Ammon's horn (tissue), 1 donor: ENCODE measurements around the gene COL27A1.

ENCODE experiments used
- DNase-seq: peaks from one replicate; pipeline ENCODE4 v3.0.0-alpha.2; 2016; ENCODE audit warnings: low spot score

Gene COL27A1

GRCh38 chr9:114169029-114169951 is 14.0 kb downstream of the COL27A1 start:
- DNase-seq = no peak

DNA sequence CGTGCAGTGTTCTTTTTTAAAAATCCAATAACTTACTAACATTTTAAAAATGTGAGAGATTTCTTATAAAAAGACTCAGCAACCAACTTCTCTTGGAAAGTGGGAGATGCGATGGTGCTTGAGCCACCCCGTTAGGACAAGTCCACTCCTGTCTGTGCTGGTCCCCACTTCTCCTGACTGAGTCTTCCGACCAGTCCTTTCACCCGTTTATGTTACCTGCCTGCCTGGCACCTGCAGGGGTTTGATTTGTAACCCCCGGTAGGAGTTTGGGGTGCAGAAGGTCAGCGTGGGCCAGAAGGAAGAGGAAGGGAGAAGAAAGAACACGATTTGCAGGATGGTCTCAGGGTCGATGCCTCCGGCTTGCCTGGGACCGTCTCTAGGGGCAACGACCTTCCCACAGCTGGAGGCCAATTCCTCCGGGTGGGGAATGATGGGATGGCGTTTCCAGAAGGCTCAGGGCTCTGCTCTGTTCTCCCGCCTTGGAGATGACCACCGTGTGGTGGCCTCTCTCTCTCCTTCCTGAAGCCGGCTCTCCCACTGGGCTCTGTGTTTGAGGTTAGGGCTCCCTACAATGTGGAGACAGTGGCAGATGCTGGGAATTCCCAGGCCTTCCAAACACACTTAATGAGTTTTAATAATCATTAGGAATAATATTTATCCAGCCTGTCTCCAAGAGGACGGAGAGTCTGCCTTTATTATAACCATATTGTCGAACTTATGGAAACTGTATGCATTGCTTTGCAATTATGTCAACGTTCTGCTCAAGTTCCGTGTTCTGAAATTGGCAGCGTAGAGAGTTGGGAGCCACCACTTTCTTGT is 14.8 kb downstream of the COL27A1 start:
- DNase-seq = no peak

GRCh38 chr9:114170771-114171461 is 15.6 kb downstream of the COL27A1 start:
- no peak for DNase-seq

GRCh38 chr9:114171500-114171899 is 16.2 kb downstream of the COL27A1 start:
- no peak for DNase-seq

DNA sequence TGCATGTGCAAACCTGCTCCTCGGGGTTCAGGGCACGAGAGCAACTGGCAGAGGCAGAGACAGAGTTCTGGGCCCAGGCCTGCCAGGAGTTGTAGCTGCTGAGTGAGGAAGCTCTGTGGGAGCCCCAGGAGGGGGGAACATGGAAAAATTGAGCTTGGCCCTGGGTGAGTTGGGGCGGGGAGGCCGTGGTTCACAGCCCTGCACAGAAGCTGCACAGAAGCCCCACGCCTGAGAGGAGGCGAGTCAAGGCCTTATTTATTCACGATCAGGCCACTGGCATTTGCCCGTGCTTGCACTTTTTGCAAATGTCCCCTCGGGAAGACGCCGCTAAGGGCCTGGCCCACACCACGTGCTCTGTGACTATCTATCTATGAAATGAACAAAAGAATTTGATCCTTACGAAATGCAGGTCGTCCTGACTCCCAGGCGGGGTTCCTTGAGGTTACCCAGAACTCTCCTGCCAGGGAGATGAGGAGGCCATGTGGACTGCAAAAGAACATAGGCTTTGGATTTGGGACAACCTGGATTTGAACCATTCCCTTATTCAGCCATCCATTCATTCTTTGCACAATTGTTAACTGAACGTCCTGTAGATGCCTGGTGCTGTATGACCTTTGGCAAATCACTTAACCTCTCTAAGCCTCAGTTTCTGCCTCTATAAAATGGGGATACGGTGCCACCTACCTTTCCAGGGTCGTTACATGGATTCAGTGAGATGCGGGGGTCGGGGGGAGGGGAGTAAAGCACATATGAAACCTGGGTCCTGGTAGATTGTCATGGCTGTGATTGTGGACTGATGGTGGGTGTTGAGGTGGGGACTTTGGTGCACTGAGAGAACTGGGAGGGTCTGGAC is 17.9 kb downstream of the COL27A1 start:
- DNase-seq = no peak

DNA sequence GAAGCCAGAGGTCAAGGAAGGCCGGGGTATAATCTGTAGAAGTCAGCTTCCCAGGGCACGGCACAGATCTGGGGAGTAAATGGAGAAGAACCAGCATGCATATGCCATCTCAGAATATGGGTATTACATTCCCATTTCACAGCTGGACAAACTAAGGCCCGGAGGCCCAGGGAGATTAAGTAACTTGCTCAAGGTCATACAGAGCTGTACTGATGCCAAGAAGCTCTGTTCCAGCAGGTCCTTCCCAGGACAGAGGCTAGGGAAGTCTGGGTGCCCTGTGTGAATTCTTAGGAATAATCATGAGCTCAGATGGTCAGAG is 19.2 kb downstream of the COL27A1 start:
- no peak for DNase-seq

GRCh38 chr9:114174876-114175771 is 19.8 kb downstream of the COL27A1 start:
- peak; percentile 60 for DNase-seq

DNA sequence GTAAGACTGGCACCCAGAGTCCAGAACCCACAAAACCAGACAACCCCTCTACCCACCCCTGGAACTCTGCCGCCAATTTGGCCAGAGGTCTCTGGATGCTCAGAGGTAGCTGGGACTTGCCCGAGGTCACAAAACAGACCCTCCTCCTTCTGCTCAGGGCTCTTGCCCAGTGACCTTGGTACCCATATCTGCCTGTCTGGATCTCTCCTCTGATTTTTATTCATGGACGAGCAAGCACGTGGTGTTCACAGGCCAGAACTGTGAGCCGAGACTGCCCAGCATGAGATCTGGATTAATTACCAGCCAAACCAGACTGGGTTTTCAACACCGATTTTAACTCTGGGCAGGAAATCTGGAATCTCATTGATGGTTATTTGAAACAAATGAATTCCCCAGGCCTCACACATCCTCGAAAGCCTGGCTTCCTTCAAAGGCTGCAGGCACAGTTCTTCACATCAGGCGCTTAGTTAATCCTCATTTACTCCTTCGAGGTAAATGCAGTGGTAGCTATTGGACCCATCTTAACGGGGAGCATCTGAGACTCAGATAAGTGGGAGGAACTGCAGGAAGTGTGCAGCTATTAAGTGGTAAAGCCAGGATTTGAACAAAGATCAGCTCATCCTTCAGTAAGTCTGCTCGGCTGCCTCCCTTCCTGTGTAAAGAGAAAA is 21.4 kb downstream of the COL27A1 start:
- DNase-seq = no peak

DNA sequence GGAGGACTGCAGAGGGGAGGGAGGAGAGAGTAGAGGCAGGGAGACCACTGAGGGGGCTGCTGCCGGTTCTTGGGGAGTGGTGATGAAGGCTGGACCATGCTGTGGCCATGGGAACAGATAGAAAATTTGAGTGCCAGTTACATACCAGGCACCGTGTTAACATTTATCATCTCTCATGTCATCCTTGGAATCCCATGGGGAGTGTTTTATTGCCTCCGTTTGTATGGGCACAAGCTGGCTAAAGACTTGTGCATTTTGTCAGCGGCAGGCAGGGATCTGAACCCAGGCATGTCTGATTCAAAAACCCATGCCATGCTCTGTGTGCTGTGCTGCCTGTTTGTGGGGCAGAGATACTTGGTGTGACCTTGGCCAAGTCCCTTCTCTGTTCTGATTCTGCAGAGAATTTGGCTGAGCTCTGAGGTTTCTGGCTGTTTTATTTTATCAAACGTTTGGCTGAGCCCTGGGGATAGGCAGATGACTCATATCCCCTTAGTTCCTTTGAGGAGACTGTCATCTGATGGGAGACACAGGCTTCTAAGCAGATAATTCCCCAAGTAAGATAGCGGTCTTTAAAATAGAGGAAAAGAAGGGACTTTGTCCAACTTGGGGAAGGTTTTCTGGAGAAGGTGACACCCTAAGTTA is 22.2 kb downstream of the COL27A1 start:
- peak; percentile 43 for DNase-seq

- no peak for DNase-seq
Measured at GRCh38 chr9:114178076-114178475, 22.7 kb downstream of the COL27A1 start.

DNA sequence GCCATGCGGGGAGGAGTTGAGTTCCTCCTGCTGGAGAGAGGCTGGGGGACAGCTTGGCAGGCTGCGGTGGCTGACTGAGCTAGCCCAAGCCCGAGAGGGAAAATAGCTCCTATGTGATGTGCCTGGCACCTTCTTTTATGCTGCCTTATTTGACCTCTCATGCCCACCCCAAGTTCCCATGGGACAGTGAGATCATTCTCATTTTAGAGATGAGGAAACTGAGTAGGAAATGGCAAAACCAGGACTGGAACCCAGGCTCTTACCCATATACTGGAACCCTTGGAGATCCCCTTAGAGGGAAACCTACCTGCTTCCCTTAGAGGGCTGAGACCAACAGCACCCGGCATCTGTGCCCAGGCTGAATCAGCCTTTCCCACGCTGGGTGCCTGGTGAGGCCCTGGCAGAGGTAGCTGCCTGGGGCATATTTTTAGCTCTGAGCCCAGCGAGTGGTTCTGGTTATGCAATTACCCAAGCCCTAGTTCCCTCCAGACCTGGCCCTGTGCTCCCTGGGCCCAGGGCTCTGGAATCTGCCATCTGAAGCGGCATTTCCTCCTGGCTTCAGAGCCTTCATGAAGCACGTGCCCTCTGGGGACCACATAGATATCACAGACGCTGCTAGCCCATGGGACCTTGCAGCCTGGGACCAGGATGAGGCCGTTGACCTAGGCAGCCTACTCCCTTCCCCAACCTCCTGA is 23.6 kb downstream of the COL27A1 start:
- DNase-seq = no peak

DNA sequence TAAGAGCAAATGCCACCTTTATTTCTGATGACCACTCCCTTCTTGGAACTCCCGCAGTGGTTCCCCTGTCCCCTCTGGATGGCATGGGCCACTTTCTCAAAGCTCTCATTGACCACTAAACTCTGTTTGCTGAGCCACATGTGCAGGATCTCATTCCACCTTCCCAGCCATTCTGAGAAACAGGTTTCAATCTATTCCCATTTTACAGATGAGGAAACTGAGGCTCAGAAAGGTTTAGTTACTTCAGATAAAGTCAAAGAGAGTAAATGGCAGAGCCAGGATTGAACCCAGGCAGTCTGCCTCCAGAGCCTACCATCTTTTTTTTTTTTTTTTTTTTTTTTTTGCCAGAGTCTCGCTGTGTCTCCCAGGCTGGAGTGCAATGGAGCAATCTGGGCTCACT is 24.2 kb downstream of the COL27A1 start:
- DNase-seq = no peak

DNA sequence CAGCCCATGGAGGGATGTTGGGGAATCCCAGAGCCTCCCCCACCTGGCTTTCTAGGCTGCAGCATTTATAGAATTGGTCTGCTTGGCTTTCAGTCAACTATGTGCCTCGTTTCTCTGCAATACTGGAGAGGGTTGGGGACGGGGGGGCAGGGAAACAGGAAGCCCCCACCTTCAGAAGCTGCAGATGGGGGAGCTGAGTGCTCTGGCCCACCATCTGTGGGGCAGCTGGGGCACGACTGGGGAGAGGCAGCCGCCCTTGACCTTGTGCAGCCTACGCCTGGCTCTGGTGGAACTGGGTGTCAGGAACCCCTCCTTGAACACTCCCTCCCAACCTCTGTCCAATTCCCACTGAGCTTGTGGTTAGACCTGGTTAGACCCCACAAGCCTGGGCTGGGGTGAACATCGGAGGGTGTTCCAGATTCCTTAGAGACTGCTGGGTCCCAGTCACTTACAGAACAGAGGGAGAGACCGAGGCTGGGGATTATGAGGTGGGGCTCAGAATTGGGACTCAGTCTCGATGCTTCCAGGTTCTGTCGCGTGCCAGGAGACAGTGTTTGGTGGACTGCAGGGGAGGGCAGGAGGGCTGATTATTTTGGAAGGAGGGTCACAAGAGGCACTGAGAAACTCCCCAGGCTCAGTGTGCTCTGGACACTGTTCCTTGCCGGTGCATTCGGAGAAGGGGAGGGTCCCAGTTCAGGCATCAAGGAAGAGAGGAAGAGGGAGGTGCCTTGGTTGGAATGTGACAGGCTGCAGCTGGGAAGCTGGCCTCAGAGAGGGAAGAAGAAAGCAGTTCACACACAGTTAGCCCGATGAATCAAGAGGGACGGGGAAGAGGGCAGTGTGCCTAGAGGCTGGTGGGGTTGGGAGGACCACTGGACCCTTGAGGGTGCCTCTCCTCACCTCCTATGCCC is 25.6 kb downstream of the COL27A1 start:
- no peak for DNase-seq

DNA sequence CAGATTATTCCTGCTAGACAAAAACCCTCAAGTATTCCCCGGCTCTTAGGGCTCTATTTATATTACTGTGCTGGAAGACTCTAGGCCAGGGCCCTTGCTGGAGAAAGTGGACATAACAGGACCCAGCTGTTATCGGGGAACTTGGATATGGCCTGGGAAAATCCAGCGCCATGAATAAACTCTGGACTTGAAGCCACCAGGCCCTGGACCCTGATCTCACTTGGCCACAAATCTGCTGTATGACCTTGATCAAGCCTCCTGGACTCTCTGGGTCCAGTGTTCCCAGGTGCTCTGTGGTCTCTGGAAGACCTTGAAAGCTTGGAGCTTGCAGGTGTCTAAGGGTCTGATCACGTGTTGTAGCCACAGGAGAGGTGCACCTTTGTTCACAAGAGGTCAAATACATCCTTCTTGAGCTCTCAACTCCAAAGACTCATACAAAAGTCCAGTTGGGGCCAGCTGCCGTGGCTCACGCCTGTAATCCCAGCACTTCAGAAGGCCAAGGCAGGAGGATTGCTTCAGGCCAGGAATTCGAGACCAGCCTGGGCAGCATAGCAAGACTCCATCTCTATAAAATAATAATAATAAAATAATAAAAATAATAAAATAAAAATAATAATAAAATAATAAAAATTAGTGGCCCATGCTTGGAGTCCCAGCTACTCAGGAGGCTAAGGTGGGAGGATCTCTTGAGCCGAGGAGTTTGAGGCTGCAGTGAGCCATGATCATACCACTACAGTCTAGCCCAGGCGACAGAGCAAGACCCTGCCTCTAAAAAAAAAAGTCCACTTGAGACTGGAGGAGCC is 26.5 kb downstream of the COL27A1 start:
- DNase-seq = no peak

DNA sequence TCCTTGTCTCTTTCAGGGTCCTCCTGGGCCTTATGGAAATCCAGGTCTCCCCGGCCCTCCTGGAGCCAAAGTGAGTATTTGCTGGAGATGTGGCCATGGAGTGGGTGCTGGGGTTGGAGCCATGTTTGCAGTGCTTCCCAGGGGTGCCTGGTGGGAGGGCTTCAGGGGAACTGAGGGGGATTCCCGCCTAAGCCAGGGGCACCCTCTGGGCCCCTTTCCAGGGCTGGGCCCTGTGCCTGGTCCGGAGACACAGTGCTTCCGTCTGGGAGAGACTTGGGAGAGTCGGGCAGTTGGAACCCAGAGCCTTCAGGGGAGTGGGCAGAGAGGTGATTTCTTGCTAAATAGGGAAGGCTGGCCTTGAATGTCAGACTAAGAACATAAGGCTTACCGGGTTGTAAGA is 27.7 kb downstream of the COL27A1 start:
- DNase-seq = no peak

DNA sequence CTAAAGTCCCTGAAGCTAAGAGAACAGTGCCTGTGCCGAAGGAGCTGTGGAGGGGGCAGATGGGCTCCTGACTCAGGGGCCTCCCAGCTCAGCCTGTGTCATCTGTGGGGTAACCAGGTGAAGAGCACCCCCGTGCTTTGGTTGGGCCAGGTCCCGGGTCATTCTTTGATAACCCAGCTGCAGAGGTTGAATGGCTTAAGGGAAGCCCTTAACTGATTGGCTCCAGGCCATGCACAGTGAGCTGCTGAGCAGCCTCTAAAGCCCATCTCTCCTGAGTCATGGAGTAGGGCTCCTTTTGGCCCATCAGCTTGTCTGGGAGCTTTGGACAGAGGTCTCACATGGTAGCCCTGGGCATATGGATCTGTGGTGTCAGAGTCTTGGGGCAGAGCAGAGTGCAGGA is 28.7 kb downstream of the COL27A1 start:
- no peak for DNase-seq

DNA sequence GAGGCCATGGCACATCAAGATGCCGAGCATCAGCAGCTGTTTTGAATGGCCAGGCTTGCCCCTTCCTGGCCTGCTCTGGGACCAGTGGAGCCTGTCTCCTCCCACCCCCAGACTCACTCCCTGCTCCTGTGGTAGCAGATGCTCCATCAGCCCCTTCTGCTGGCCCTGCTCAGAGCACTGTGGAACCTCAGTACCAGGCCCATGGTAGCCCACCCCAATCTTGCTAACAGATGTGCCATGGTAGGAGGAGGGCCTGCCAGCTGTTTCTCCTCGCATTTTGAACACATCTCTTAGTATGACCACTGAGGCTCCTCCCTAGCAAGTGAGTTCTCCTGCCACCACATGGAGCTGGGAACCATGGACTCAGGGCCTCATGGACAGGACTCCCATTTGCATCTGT is 29.5 kb downstream of the COL27A1 start:
- DNase-seq = no peak
